ENCODE results near the gene ARRB1. TPM values are rescaled to one million over a fixed set of nuclear protein-coding genes. Genes with fewer than 3 reads are reported as not detected.

The ARRB1 gene
- total and polyA plus RNA-seq, 2 of the 13 experiments (the other 11 are each of a cell fraction or from before 2014, with no cell fraction given): 22.5 to 35.7 TPM

GRCh38 chr11:75350743-75351540 is 519 bp downstream of the ARRB1 start (continued):
- no peak for TF ChIP-seq ZNF142 (CRISPR knock-in tag; IDR thresholded peaks at IDR 0.05)
- TF ChIP-seq FLYWCH1 (CRISPR knock-in tag; IDR thresholded peaks at IDR 0.05): no peak
- TF ChIP-seq ZNF34 (CRISPR knock-in tag; IDR thresholded peaks at IDR 0.05; ENCODE audit: borderline replicate concordance): peak; percentile 45; the same call in 1 of the 2 replicates
- no peak for TF ChIP-seq ZNF136 (CRISPR knock-in tag; IDR thresholded peaks at IDR 0.05; ENCODE audit: low read depth)
- TF ChIP-seq TBL1XR1 (IDR thresholded peaks at IDR 0.05; ENCODE audit: borderline replicate concordance, low read length, partially characterized antibody): no peak
- TF ChIP-seq ZNF557 (CRISPR knock-in tag; IDR thresholded peaks at IDR 0.05): no peak
- no peak for TF ChIP-seq RBM39 (IDR thresholded peaks at IDR 0.05; ENCODE audit: low read depth, low read length, poor library complexity, severe bottlenecking)
- no peak for TF ChIP-seq FOXP1 (IDR thresholded peaks at IDR 0.05)
- no peak for TF ChIP-seq FOXP1 (CRISPR knock-in tag; IDR thresholded peaks at IDR 0.05)
- no peak for TF ChIP-seq ZNF639 (CRISPR knock-in tag; conservative IDR thresholded peaks at IDR 0.05)
- TF ChIP-seq ZNF496 (CRISPR knock-in tag; IDR thresholded peaks at IDR 0.05; ENCODE audit: insufficient replicate concordance): no peak
- TF ChIP-seq ZNF280B (CRISPR knock-in tag; IDR thresholded peaks at IDR 0.05; ENCODE audit: borderline replicate concordance): no peak
- TF ChIP-seq ZNF12 (CRISPR knock-in tag; IDR thresholded peaks at IDR 0.05): no peak
- no peak for TF ChIP-seq CCAR2 (optimal IDR thresholded peaks at IDR 0.05; ENCODE audit: low read depth, low read length)
- TF ChIP-seq ZNF670 (CRISPR knock-in tag; IDR thresholded peaks at IDR 0.05; ENCODE audit: borderline replicate concordance): no peak
- no peak for TF ChIP-seq ZNF512 (CRISPR knock-in tag; IDR thresholded peaks at IDR 0.05)
- no peak for TF ChIP-seq CHD4 (IDR thresholded peaks at IDR 0.05; ENCODE audit: borderline replicate concordance, low read length)
- TF ChIP-seq CC2D1A (CRISPR knock-in tag; IDR thresholded peaks at IDR 0.05): no peak
- no peak for TF ChIP-seq HOXD1 (CRISPR knock-in tag; IDR thresholded peaks at IDR 0.05)
